Activated gamma-delta T cell treated with anti-CD3 and anti-CD28 coated beads, Interleukin-2, amount 50 U/mL, for 16 hours (primary cell): Measurements from ENCODE around the gene DMRT1.
"Not testable (repeated sequence)": the region's sequence is repeated elsewhere in the genome, so short reads cannot be mapped to it uniquely, and the experiment has no call there.

Experiments
- DNase-seq: peaks from one replicate; pipeline ENCODE4 v3.0.0-alpha.2; 2020; ENCODE audit warnings: low read depth

The DMRT1 gene

DNA sequence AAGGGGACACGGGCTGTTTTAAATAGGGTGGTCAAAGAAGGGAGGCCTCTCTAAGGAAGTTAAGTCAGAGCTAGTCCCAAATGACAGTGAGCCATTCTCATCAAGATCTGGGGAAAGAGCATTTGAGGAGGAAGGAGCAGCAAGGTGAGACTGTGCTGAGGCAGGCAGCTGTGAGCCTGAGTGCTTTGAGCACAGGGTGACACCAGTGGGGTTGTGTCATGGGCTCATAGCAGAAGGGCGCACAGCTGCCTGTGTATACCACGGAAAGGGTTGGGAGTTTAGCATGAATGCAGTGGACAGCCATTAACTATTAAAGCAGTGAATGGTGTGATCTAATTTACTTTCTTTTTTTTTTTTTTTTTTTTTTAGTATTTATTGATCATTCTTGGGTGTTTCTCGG, 19.2 kb downstream of the DMRT1 start:
- no peak for DNase-seq

DNA sequence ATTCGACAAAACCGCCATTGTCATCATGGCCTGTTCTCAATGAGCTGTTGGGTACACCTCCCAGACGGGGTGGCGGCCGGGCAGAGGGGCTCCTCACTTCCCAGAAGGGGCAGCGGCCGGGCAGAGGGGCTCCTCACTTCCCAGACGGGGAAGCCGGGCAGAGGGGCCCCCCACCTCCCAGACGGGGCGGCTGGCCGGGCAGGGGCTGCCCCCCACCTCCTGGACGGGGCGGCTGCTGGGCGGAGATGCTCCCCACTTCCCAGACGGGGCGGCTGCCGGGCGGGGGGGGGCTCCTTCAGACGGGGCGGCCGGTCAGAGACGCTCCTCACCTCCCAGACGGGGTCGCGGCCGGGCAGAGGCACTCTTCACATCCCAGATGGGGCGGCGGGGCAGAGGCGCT, 20.0 kb downstream of the DMRT1 start:
- DNase-seq: not testable (repeated sequence)

DNA sequence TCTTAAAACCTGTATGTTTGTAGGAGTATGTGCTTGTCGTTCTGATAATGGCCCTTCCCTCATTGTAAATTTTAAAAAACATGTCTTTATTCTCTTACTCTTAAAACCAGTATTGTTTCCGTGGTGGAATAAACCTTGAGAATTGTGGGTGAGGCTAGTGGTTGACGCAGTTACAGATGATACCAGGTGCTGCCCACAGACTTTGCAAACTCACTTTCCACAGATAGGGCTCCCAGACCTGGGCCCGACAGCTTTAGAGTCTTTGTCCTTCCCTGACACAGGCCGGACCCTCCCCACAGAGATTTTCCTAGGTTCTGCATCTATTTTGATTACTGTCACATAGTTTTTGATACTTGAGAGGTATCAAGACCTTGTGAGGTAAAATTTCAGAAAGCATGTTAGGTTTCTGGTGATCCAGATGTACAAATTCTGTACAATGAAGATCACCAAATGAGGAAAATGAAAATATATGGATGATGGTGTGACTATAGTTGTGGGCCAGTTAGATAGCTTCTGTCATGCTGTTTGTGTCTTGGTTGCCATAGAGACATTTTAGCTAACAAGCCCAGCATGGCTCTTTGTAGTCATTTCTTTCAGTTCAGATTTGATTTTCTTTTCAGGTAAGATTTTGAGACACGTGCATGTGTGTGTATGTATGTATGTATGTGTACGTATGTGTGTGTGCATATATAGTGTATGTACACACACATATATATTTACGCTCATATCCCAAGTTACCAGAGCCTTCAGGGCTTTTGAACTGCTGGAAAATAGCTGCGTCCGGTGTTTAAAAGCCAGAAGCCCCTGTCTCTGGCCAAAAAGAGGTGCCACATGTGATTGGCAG, 33.8 kb downstream of the DMRT1 start:
- no peak for DNase-seq

DNA sequence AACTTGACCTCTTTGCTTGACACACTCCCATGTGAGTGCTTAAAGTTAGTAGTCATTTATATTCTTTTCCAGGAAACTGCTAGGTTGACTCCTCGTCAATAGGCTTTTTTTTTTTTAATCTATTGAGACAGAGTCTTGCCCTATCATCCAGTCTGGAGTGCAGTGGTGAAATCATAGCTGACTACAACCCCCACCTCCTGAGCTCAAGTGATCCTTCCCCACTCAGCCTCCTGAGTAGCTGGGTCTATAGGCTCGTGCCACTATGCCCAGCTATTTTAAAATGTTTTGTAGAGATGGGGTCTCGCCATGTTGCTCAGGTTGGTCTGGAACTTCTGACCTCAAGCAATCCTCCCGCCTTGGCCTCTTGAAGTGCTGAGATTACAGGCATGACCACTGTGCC, 34.9 kb downstream of the DMRT1 start:
- DNase-seq: no peak

DNA sequence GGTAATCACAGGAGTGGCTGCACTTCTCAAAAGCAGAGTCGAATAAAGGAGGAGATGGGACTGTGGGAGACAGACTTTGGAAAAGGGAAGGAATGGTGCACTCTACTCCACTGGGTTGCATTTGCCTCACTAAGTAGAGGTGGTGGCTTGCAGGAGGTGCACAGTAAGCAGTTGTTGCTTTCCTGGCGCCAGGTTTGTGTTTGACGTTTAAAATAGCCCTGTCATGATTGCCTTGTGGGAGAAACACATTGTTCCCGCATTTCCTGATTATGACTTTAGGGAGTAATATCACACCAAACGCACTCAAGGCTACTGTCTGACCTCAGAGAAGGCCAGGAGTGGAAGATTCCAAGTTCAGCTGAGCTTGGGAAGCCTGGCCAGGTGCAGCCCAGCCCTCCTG, 36.7 kb downstream of the DMRT1 start:
- no peak for DNase-seq

DNA sequence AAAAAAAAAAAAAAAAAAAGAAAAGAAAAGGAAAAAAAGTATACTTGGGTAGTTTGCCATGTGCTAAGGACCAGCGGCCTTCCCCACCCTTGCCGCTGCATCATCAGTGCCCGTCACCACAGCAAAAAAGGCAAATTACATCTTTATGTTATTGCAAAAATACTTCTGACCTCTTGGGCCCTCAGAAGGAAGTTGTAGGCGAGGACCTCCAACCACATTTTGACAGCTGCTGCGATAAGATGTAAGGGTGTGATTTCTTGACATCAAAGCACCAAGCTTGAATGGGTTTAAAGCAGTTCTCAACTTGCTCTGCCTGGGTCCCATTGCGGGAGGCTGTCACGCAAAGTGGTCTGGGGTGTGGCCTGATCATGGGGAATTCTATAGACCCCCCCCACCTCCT, 39.2 kb downstream of the DMRT1 start:
- peak; percentile 3 for DNase-seq

DNA sequence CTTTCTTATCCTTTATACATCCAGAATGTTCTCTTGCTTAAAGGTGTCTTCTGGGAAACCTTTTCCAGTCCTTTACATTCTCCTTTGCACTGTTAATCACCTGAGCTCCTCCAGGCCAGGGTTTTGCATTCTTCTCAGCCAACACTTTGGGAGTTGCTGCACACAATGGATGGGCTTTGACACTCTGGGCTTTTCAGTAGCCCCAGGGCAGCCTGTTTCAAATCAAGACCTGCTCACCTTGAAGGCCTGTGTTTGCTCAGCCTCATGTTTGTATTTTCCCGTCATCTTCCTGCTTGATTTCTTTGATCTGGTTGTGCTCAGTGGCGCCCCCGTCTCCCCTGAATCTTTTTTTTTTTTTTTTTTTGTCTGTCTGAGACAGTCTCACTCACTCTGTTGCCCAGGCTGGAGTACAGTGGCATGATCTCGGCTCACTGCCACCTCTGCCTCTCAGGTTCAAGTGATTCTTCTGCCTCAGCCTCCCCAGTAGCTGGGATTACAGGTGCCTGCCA, 41.0 kb downstream of the DMRT1 start:
- no peak for DNase-seq

DNA sequence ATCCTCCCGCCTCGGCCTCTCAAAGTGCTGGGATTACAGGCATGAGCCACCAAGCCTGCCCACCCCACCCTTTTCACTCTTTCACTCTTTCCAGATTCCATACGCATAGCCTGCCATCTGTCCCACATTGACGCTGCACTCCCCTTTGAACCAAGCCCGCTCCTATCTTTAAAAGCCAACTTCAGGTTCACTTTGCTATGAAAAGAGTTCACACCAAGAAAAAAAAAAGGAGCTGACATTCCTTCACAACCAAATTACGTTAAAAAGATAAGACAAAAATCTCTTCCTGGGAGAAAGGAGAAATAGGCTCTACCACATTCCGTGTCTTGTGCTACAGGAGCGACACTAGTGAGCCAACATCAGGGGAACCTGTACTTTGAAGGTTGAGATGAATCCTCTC, 41.5 kb downstream of the DMRT1 start:
- DNase-seq: no peak

DNA sequence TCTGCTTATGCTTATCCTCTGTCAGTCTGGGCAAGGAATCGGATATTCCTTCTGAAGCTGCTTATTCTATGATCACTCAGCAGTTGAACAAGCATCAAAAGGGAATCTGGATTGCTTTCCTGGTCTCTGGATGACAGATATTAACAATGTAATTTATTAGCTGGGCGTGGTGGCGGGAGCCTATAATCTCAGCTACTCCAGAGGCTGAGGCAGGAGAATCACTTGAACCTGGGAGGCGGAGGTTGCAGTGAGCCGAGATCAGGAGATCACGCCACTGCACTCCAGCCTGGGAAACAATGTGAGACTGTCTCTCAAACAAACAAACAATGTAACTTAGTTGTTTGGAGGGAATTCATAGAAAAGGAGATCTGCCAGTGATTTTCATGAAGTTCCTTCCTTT, 45.4 kb downstream of the DMRT1 start:
- DNase-seq: no peak

DNA sequence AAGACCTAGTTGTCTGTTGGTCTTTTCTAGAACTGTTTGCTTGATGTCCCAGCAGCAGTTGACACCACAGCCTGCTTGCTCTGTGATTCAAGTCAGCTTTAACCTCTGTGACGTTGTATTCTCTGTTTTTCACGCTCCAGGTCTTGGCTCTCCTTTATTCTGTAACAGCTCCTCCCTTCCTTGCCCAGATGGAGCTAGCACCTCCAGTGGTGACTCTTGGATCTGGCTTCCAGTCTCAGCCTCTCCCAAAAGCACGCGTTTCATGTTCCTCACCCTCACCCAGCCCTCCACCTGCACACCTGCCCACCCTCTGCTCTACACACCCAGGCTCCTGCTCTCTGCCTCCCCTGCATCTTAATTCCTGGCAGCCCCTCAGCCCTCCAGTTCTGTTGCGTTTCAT, 50.6 kb downstream of the DMRT1 start:
- DNase-seq: no peak

DNA sequence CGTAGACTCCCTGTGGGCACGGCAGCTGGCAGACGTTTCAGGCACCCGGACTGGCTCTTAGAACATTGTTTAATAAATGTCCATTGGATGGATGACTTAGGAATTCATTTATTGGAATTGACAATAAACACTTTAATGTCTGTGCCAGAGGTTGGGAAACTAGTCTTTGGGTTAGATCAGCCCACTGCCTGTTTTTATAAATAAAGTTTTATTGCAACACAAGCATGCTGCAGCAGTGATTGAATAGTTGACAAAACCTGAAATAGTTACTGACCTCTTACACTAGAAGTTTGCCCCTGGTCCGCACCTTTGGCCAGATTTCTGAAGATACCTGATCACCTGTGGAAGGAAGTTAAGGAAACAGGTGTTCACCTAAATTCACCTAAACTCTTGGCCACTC, 51.6 kb downstream of the DMRT1 start:
- no peak for DNase-seq

DNA sequence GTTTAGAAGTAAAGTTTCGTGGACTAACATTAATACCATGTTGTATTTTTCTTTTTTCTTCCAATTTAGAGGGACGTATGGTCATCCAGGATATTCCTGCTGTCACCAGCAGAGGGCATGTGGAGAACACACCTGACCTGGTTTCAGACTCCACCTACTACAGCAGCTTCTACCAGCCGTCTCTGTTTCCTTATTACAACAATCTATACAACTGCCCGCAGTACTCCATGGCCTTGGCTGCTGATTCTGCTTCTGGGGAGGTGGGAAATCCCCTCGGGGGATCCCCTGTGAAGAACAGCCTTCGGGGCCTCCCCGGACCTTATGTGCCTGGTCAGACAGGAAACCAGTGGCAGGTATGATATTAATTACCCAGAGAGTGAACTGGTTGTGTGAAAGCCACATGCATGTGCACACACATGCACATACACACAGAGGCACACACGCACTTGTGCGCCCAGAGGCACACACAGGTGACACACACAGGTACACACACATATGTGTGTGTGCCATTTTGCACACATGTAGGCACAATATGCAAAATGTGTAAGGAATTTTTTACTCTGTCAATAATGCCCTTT, 52.4 kb downstream of the DMRT1 start:
- peak; percentile 2 for DNase-seq

DNA sequence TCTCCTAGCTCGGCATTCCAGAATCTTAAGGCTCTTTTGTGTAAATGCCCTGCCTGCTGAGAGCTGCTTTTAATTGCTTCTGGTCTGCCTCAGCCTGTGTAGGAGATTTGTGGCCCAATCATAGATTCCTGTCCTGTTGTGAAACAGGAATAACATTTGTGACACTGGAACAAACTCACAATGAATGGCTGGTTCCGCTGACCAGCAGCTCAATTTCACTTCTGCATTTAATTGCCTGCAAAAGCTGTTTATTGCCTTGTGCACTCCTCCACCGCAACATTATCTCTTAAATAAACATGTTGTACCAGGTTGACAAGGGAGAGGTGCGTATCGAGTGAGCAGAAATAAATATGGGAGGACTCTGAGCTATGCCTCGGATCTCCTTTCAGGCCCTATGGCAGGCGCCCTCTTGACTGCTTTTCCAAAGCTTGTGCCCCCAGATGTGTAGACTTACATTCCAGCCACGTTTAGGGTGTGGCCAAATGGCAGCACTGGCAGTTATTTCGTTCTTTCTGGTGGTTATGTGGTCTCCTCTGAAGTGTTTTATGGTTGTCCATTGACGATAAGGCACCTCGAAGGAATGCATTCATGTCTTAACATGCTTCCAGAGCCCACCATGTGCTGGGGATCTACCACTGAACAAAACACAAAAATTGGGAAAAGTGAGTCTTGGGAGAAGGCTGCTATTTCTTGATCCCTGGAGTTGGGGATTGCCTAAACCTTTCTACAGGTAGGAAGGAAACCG, 58.1 kb downstream of the DMRT1 start:
- DNase-seq: no peak

DNA sequence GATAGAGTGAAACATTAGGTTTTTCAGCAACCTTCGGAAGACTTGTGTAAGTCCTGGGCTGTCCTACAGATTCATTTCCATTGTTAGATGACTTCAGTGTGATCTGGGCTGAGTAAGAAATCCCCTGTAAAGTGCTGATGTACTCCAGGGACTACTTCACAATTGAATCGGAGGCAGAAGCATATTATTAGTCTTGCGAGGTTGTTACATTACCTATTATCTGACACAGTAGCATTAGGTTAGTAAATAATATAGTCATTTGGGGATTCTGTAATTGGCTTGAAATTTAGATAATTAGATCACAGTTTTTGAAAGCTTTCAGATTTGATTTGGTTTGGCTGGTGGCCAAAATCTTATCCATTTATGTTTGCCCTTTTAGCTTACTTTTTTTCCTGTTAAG, 62.4 kb downstream of the DMRT1 start:
- DNase-seq: no peak

DNA sequence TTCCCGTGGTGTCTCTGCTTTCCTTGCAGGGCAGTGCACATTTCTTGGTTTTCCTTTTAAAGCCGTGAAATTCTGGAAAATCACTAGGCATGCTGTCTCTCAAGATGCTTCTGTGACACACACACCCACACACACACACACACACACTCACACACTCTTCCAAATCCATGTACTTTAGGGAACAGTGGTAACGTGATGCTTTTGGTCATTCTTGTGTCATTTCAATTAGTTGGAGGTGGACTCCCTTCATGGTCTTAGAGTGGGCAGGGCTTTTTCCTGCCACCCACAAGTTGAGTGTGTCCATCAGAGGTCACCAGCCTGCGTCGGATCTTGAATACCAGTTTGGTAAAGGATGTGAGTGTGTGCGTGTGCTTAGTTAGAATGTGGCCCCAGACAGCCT, 64.4 kb downstream of the DMRT1 start:
- DNase-seq: no peak

DNA sequence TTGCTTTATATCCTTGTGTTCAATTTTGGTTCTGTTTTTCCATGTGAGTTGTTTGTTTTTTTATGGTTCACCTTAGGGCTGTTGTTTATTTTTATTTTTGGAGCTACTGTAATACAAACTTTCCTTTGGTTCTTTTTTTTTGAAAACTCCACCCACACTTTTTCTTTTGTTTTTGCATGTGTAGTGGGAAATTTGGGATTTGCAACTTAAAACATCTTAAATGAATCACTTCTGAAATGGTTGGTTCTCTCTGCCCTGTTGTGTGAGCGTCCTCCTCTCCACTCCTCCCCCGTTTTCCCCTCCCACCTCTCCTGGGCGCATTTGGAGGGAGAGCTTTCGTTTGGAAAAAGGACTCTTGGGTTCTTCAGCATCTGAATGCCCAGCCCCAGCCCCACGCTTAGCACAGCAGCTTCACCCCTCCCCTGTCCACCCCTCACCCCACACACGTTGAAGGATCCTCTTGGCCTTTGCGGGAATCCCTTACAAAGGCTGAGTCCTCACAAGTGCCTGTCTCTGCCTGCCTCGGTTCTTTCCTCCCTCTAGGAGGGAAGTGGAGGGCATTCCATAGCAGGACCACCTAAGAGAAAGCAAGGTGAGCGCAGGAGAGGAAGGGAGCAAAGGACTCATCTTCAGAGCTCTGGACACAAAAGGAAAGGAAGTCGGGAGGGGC, 67.2 kb downstream of the DMRT1 start:
- no peak for DNase-seq

DNA sequence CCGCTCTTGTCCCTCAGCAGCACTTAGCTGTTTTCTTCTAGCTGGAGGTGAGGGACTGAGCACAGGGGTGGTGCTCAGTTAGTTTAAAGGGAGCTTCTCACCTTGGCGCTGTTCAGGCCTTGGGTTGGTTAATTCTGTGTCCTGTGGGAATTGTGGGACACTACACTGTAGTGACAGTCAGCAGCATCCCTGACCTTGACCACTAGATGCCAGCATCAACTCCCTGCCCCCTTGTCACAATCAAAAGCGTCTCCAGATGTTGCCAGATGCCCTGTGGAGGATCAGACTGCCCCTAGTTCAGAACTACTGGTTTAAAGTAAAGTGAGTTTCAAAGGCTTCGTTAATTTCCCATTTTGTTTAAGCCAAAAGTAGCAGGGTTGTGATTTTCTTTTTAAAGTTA, 69.5 kb downstream of the DMRT1 start:
- no peak for DNase-seq

DNA sequence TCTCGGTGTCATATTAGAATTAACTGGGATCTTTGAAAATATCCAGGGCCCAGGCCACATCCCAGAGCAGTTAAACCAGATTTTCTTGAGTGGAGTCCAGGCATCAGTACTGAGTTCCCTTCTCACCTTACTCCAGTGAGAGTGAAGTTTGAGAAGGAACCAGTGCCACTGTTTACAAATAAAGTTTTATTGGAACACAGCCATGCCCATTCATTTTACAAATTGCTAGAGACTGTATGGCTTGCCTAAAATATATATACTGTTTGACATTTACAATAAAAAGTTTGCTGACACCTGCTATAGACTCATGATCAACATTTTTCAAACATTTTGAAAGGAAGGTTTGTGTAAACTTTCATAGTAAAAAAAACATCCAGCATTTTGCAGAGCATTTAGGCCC, 71.3 kb downstream of the DMRT1 start:
- DNase-seq: no peak

DNA sequence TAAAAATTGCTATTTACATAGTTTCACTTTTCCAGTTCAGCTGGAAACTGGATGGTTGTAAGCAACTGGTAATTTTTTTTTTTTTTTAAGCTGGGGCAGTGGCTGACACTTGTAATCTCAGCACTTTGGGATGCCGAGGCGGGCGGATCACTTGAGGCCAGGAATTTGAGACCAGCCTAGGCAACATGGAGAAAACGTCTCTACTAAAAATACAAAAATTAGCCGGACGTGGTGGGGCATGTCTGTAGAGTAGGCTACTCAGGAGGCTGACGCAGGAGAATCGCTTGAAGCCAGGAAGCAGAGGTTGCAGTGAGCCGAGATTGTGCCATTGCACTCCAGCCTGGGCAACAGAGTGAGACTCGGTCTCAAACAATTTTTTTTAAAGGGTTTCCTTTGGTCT, 72.0 kb downstream of the DMRT1 start:
- not testable (repeated sequence) for DNase-seq

DNA sequence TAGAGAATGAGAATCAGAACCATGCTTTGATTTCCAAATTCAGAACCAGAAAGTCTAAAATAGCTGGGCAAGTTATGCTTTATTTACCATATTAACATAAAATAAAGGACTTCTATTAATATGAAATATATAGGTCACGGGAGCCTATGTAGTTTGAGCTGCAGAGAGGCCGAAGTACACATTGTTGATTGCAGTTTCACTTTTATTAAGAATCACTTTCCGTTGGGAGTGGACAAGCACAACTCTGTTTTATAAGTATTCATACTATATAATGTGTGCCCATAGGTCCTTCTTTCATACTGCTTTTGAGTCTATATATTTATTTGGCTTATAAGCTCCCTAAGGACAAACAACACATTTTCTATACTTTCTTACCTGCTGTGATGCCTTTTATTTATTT, 76.2 kb downstream of the DMRT1 start:
- no peak for DNase-seq

DNA sequence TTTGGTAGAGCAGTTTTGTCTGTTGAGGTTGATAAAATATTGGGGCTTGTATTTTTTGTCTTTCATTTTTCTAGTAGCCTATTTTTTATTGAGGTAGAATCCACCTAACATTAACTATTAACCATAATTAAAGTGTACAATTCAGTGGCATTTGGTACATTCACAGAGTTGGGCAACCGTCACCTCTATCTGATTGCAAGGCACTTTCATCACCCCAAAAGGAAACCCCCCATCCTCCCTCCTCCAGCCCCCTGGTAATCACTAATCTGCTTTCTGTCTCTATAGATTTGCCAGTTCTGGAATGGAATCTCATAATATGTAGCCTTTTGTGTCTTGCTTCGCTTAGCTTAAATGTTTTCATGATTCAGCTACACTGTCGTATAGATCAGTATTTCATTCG, 79.4 kb downstream of the DMRT1 start:
- no peak for DNase-seq

DNA sequence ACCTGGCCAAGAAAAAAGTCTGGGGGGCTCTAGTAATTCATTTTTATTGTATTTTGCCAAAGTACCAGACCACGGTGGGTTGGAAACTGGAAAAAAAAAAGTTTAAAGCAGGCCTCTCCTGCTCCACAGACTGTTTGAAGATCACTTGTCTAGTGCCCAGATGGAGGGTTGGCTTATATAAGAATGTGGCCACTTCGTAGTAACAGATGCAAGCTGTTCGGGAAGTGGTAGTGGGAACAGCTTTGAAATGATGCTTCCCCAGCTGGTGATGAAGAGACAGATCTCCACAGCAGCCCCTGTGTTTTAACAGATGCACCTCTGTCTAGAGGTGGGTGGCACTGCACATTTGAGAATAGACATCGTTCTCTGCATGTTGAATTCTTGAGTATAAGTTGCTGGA, 80.7 kb downstream of the DMRT1 start:
- no peak for DNase-seq

DNA sequence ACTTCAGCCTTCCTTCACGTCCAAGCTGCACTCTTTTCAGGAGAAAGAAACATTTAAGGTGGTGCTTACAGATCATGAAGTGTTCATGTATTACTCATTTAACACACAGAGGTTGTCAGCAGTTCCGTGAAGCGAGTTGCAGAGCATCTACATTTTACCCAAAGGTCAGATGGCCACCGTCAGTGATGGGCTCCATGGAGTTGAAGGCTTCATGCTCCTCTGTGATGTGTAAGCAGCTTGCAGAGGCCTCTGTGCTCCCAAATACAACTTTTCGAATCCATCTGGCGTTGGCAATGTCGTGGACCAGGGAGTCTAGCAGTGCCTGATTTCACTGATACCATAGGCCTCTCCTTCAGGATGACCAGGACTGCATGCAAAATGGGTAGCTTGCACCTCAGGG, 81.2 kb downstream of the DMRT1 start:
- no peak for DNase-seq
